NK-92 treated with Interleukin-12 subunit alpha and Interleukin-12 subunit beta, amount 100 ng/mL, for 24 hours (cell line): ENCODE measurements around the gene NCAPD2.

ENCODE experiments used
- DNase-seq: peaks from one replicate; lab custom pipeline; 2025; lab: John Stamatoyannopoulos, UW

NCAPD2 gene

DNA sequence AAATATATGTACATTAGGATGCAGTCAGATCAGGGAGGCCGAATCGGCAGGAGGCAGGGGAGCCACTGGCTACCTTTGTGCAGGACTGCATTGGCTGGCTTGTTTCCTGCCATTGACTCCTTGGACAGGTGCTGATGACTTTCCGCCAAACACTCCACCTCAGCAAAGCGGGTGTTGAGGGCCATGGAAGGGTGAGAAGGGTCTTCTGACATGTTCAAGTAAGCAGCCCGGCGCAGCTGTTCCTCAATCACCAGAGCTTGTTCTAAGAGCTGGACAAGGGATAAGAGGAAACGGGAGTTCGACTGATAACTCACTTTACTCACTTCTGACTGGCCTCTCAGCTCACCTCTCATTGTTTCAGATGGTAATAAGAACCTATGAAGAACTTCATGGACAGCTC lies 79.1 kb downstream of the NCAPD2 start:
- no peak for DNase-seq

DNA sequence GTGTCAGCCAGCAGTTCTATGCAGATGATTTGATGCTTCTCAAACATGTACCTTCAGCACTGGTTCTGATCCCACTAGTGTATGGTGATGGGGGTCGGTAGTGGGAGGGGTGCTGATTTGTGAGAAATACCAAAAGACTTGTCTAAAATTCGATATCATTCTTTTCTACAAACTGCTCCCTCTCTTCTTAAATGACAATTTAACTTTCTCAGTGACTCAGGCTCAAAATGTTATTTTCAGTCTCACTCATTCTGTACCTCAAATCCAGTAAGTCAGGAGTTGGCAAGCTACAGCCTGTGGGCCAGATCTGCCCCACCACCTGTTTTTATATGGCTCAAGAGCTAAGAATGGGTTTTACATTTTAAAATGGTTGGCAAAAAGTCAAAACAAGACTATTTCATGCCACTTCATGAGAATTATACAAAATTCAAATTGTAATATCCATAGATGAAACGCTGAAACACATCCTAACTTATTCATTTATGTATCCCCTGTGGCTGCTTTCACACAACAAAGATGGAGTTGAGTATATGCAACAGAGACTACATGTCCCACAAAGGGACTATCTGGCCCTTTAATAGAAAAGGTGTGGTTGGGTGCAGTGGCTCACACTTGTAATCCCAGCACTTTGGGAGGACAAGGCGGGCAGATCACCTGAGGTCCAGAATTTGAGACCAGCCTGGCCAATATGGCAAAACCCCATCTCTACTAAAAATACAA lies 80.8 kb downstream of the NCAPD2 start:
- no peak for DNase-seq

DNA sequence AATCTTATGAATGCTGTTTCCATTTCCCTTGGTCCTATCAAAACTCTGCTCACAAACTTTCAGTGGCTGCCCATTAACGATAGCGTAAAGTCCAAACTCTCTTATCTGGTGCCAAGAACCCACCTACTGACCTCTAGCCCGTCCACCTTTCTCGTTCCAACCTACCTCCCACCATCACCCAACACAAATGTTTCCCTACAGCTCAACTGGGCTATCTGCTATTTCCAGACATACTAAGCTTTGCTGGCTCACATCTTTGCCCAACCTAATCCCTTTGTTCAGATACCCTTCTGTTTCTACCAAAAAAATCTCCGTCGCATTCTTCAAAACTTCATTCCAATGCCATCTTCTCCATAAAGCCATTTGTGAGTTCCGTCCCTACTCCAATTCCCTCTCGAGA lies 81.7 kb downstream of the NCAPD2 start:
- no peak for DNase-seq
